NOMO-1 (cell line): ENCODE results near the gene CDC16.
"Not testable (repeated sequence)": the region's sequence is repeated elsewhere in the genome, so short reads cannot be mapped to it uniquely, and the experiment has no call there.

Source experiments
- DNase-seq, 2 experiments: peaks; one replicate each; lab custom pipeline; 2025; ENCODE audit not compliant: unreplicated experiment in 2 of 2; lab: John Stamatoyannopoulos, UW

The CDC16 gene

DNA sequence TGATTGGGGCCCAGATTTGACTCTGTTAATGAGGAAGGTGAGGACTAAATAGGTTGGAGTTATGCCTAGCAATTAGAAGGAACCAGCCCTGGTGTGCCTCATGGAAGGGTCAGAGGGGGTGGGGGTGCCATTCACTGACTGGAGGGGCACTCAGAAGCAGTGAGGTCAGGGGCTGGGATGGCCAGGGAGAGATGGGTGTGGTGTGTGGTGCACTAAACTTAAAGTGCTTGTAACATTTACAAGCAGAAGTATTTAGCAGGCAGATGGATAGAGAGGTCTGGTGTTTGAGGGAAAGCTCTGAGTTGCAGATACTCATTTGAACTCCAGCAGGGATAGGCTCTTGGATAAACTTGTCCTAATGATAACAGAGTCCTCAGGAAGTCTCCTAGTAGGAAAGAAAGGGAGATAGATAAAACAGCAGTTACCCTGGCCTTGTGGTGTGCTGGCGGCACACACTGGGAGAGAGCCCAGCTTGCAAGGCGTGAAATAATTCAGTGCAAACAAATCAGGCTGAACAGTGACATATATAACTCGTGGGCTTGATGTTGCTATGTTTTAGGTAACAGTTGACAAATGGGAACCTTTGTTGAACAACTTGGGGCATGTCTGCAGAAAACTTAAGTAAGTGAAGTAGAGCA, 26.8 kb downstream of the CDC16 start:
- DNase-seq, result no peak

DNA sequence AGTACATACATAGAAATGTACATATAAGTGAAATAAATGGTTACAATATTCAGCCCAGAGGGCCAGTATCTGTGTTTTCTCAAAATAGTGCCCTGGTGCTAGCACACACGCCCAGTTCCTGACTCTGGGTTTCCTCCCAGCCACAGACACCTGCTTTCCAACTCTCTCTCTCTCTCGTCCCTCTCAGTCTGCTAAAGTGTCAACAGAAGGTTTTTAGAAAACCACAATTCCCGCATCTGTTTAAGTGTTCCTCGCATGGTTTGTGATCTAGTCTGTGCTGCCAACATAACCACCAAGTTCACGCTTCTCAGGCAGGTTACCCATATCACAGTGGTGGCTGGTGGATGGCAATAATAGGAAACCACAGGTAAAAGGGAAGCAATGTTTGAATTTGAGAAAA, 28.9 kb downstream of the CDC16 start:
- no peak for DNase-seq

DNA sequence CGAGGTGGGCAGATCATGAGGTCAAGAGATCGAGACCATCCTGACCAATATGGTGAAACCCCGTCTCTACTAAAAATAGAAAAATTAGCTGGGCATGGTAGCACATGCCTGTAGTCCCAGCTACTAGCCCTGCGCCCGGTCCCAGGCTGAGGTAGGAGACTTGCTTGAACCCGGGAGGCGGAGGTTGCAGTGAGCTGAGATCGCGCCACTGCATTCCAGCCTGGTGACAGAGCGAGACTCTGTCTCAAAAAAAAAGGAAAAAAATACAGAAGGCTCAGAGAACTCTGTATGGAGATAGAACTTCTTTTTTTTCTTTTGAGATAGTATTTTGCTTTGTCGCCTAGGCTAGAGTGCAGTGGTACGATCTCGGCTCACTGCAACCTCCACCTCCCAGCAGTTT, 29.6 kb downstream of the CDC16 start:
- not testable (repeated sequence) for DNase-seq

DNA sequence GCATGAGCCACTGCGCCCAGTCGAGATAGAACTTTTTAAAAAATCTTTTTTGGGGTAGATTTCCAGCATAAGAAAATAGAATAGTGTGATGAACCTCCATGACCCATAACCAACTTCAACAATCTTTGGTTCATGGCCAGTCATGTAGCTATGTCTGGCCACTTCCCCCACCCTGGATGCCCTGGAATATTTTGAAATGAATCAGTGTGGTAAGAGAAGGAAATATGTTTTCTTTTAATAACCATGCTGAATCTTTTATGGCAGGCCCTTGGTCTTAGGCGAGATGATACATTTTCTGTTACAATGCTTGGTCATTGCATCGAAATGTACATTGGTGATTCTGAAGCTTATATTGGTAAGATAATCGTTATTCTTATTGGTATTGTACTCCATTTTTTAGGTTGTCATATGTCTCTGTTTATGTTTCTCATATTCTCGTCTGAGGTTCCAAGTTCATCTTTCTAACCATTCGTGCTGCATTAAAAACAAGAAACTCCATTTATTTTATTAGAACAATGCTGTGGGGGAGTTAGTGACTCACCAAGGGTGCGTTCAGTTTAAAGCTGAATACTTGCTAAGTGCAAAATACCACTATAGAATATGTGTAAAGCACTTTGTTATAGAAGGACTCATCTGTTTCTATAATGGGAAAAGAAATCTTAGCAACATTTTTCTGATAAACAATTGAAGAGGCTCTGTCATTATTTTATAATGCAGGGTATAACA, 30.4 kb downstream of the CDC16 start:
- no peak for DNase-seq

DNA sequence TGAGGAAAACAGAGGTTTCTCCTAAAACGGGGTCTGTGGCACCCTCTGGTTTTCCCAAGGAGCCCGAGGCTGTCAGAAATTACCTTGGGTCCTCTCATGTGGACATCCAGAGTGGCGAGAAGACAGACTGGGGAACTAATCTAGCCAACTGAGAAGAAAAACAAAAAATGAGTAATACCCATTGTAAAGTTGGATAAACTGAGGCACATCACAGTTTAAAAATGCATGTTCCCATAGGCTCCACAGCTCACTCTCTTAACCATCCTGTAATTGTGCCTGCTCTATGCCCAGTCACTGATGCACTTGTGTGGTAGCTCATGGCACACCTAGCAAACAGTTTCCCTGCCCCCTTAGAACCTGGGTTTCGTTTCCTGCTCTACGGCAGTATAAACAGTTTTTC, 31.5 kb downstream of the CDC16 start:
- DNase-seq, result no peak

DNA sequence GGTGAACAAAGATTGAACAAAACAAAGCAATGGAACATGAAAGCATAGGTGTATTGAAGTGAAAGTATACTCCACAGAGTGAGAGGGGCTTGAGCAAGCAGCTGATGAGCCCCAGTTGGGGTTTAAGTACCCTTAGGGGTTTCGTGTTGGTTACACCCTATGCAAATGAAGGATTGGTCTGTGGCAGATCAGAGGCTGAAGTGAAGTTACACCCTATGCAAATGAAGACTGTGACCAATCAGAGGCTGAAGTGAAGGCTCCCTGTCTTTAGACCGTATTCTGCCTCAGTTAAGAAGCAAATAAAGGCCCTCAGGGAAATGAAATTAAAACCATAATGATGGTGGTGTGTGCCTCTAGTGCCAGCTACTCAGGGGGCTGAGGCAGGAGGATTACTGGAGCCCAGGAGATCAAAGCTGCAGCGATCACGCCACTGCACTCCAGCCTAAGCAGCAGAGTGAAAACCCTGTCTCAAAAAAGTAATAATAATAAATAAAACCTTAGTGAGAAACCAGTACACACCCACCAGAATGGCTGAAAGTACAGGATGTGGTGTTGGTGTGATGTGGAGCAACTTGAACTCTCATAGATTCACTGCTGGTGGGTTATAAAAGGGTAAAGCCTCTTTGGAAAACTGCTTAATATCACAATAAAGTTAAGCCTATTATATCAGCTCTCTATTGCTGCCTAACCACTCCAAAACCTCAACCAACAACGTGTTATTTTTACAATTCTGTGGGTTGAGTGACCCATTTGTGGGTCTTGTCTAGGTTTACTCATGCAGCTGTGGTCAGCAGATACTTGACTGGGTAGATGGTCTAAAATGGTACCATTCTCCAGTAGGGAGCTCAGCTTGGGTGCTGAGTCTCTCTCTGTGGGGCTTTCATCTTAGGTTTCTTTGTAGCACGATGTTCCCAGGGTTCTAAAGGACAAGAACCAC, 33.9 kb downstream of the CDC16 start:
- no peak for DNase-seq

DNA sequence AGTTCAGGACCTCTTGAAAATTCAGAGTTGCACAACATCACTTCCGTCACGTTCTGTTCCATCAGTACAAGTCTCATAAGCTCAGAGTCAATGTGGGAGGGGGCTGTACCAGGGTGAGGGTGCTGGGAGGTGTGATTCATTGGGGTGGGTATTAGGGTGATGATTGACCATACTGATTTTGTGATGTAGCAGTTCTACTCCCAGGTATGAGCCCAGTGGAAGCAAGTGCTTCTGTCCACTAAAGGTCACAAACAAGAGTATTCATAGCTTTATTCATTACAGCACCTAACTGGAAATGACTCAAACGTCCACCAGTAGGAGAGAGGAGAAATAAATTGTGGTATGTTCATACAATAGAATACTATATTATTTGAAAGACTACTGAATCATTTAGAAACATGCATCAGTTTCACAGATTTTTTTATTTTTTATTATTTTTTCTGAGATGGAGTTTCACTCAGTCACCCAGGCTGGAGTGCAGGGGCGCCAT, 34.6 kb downstream of the CDC16 start:
- no peak for DNase-seq

DNA sequence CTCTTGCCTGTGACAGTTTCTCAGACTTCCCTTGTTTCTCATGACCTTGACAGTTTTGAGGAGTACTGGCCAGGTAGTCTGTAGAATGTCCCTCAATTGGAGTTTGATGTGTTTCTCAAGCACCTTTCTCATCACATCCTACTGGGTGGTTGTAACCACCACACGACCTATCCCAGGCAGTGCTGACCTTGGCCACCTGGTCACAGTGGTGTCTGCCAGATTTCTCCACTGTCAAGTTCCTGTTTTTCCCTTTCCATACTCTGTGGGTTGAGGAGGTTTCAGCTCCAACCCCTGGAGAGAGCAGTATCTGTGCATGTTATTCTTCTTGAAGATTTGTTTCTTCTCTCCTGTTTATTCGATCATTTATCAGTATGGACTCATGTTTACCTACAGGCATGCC, 38.3 kb downstream of the CDC16 start:
- no peak for DNase-seq

DNA sequence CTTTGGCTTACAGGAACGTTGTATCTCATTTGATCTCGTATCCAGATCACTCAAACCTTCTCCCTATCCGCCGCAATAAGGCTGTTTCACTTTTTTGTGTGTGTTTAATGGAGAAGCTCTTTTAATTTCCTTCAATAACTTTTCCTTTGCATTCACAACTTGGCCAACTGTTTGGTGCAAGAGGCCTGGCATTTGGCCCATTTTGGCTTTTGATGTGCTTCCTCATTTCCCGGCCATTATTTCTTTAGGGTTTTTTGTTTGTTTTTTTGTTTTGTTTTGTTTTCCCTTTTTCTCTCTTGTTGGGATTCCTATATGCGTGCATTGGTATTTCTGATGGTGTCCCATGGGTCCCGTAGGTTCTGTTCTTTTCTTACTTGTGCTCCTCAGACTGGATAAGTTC, 40.6 kb downstream of the CDC16 start:
- no peak for DNase-seq

DNA sequence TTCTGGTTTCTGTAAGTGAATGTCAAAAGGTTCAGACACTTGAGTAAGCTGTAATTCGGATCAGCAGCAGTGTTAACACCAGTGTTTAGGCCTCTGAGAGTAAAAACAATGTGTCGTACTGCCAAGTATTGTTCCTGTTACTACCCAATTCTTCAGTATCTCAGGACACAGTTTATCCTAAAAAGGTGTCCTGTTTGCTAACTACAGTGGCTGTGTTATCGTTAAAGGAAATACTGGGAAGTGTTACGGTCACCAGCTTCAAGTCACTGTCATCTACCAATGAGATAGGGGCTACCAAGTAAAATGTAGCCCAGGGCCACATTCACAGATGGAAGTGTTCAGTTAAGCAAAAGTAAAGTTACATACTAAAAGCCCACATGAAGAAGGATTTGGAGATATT, 44.4 kb downstream of the CDC16 start:
- DNase-seq, result no peak

DNA sequence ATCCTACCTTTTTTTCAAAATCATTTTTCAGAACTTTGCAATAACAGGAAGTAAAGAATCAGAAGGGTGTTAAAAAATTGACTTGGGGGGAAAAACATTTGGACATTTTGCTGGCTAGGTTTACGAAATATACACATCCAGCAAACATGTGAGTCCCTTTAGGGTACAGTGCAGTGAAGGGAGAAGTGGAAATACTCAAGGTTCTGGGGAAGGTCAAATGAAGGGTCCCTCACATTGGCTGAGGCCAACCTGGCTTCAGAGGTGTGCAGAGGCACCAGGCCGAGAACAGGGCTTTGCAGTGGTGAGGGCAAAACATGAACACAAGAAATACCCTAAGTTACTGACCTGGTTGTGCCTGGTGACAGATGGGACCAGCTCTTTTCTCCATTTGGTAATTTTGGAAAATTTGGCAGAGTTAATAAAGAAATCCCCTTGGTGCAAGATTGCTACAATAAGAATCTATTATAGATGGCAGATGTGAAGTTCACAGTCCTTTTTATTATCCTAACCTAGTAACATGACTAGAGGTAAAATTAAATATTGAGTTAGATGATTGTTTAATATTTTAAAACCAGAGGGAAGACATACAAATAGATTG, 45.2 kb downstream of the CDC16 start:
- DNase-seq, result no peak

DNA sequence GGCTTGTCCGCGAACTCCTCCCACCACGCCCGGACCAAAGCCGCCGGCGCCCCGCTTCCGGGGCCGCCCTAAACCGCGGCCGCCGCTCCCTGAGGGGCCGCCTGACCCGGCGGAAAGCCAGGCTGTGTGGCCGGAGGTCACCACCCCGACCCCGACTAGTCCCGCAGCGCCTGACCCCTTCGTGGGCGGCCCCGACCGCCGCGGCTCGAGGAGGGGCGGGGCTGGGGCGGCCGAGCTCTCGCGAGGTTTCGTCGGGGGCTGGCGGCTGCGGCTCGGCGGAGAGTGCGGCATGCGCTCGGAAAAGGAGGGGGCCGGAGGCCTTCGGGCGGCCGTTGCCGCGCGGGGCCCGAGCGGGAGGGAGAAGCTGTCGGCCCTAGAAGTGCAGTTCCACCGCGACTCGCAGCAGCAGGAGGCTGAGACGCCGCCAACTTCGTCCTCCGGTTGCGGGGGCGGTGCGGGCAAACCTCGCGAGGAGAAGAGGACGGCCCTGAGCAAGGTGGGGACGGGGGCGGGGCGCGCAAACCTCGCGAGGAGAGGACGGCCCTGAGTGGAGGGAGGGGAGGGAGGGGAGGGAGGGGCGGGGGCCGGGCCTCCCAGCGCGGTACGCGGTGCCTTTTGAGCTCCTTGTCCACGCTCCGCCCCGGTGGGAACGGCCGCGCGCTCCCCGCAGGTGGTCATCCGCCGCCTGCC, 46.8 kb downstream of the CDC16 start, which contains the start of gene UPF3A:
Gene UPF3A (plus strand): TSS at position 251 of the 690 bp plus-strand sequence. CDS start 39 bp downstream, at position 290.
- DNase-seq, result peak; percentile 69 to 77

DNA sequence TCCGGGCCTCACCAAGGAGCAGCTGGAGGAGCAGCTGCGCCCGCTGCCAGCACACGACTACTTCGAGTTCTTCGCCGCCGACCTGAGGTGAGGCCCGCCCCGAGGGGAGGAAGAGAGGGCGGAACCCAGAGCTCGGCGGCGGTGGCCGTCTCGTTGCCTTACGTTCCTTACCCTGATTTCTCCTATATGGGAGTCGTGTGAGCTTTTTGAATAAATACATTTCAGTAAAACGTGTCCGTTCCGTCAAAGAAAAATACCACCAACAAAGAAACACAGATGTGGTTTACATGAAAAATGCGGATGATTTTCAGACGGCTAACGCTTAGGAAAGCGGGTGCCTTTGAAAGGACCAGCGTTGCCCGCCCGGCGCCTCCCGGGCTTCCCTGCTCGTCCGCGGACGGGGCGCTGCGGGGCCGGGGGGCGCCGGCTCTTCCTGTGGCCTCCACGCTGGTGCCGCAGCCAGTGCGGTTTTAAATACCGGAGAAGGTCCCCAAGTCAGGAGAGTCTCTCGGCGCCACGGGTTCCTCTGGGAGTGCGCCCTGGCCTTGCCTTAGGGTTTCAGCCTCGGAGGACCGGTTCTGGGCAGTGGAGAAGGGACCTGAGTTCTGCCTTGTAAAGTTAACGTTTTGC, 47.5 kb downstream of the CDC16 start:
- DNase-seq, result peak; percentile 69 to 71

DNA sequence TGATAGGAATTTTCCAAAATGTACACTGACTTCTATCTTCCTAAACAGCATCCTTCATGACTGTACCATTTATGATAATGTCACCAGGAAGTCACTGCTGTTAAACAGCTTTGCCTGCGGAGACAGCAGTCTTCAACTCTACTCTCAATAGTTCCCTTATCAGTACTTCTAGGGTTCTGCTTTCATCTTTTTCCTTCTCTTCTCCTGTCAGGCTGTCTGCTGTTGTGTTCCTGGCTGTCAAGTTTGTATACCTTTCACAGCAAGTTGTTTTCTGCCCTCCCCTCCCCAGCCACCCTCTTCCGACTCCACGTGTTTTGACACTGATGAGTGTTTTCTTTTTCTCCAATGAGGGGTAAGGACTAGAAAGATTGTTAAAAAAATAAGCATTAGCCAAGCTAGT, 48.9 kb downstream of the CDC16 start:
- no peak for DNase-seq

DNA sequence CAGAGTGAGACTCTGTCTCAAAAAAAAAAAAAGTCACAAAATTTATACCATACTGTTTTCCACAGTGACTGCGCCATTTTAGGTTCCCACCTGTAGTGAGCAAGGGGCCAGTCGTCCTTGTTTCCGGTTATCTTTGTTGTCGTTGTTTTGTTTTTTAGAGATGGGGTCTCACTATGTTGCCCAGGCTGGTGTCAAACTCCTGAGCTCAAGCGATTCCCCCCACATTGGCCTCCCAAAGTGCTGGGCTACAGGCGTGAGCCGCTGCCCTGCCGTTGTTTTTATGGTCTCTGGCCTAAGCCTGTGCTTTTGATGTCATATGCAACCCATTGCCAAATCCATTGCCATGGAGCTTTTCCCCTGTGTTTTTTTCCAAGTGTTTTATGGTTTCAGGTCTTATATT, 50.0 kb downstream of the CDC16 start:
- no peak for DNase-seq

DNA sequence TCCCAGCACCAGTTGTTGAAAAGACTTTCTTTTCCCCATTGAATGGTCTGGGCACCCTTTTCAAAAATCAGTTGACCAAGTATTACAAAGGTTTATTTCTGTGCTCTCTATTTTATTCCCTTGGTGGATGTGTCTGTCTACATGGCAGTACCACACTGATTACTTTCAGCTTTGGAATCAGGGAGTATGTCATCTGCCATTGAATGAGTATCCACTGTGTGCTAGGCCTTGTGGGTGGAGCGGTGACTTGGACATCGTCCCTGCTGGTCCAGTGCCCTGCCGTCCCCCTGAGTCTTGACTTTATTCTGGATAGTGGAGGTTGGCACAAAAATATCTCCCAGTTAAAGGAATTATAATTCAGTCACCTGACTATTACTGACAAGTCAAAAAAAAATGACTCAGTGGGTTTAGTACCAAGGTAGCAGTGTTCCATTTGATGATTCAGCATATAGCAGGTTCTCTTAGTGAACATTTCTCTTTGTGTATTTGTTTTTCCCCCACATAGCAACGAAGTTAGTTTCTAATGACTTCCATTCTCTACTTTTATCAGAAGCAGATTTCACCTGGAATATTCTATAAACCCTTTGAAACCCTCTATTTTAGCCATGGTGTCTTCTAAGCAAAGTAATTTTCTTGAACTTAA, 50.6 kb downstream of the CDC16 start:
- no peak for DNase-seq

DNA sequence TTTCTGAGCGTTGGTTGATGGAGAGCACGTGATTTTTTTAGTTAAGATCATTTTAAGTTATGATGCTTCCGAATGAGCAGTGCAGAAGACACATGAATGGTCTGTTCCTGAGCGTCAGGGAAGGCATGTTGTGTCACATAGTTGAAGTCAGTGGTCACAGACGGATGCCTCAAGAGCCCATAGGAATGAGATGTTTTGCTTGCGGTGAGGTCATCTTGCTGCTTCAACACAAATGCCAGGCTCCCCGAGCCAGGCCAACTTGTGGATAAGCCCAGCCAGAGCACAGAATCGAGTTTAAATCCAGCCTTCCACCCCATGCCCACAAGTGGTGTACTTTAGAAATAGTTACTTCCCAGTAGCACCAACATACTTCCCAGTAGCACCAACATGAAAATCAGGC, 52.1 kb downstream of the CDC16 start:
- DNase-seq, result no peak

DNA sequence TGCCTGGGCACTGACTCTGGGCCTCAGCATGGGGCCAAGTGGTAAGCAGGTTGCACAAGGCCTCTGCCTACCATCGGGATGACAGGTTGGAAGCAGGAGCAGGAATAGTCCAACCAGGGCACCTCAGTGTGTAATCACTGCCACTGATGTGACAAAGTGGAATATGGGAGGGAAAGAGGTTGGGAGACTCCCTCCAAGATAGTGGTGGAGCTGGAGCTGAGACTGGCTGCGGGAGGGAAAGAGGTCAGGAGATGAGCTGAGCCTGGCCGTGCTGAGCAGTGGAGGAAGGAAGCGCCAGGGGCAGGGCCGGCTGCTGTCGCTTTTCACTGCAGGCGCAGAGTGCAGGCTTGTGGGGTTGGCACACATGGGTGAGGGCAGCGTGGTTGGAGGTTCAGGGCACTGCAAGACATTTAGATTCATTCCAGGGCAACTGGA, 53.5 kb downstream of the CDC16 start:
- DNase-seq, result no peak

DNA sequence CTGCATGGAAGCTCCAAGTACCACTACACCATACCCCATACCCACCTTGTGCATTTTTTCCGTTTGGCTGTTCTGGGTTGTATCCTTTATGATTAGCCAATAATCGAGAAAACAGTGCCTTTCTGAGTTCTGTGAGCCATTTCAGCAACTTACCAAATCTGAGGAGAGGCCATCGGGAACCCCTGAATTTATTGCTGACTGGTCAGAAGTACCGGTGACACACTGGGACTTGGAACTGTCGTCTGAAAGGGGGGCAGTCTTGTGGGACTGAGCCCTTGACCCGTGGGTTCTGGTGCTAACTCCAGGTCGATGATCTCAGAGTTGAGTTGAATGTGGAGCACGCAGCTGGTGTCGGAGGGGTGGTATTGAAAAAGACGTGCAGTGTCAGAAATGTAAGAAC, 61.8 kb downstream of the CDC16 start:
- DNase-seq, result no peak
